HEK293T (cell line): ENCODE measurements around the gene CA14.
"Not testable (repeated sequence)": the region's sequence is repeated elsewhere in the genome, so short reads cannot be mapped to it uniquely, and the experiment has no call there.

Experiments
- CTCF ChIA-PET: fragments of 350-600 bp; formaldehyde crosslinking; extraction: SDS; loops from one replicate; lab custom pipeline; 2021; ENCODE audit warnings: antibody characterized with exemption, inconsistent platforms; lab: Yijun Ruan, JAX
- POLR2A ChIA-PET: fragments of 350-600 bp; formaldehyde crosslinking; extraction: SDS; loops from one replicate; lab custom pipeline; 2020; ENCODE audit warnings: antibody characterized with exemption, inconsistent platforms; lab: Yijun Ruan, JAX
- DNase-seq: peaks from one replicate; pipeline ENCODE4 v3.0.0; 2012; ENCODE audit warnings: mixed read lengths; ENCODE audit errors: extremely low spot score
- ARNT ChIP-seq: fragments of 450-650 bp; IDR thresholded peaks from 2 replicates; pipeline ENCODE4 v1.6.1; 2017; ENCODE audit warnings: mild to moderate bottlenecking
- BHLHE40 ChIP-seq: fragments of 450-650 bp; IDR thresholded peaks from 2 replicates; pipeline ENCODE4 v1.6.1; 2016; ENCODE audit warnings: mild to moderate bottlenecking, moderate library complexity, borderline replicate concordance
- CTBP1 ChIP-seq: fragments of 450-650 bp; IDR thresholded peaks from 2 replicates; pipeline ENCODE4 v1.6.1; 2016; ENCODE audit warnings: borderline replicate concordance
- ELF4 ChIP-seq: fragments of 450-650 bp; IDR thresholded peaks from 2 replicates; pipeline ENCODE4 v1.6.1; 2017; ENCODE audit warnings: antibody characterized with exemption
- FOXA1 ChIP-seq: fragments of 450-650 bp; IDR thresholded peaks from 2 replicates; pipeline ENCODE4 v1.6.1; 2016; ENCODE audit warnings: mild to moderate bottlenecking
- FOXK2 ChIP-seq: fragments of 450-650 bp; IDR thresholded peaks from 2 replicates; pipeline ENCODE4 v1.6.1; 2016; ENCODE audit warnings: mild to moderate bottlenecking
- FOXM1 ChIP-seq: fragments of 450-650 bp; IDR thresholded peaks from 2 replicates; pipeline ENCODE4 v1.6.1; 2017; ENCODE audit warnings: mild to moderate bottlenecking, borderline replicate concordance
- HDGF ChIP-seq: fragments of 450-650 bp; IDR thresholded peaks from 2 replicates; pipeline ENCODE4 v1.6.1; 2017; ENCODE audit warnings: antibody characterized with exemption, borderline replicate concordance
- L3MBTL2 ChIP-seq: fragments of 450-650 bp; conservative IDR thresholded peaks from 2 replicates; pipeline ENCODE4 v1.6.1; 2016; ENCODE audit warnings: mild to moderate bottlenecking
- LEF1 ChIP-seq: fragments of 450-650 bp; IDR thresholded peaks from 2 replicates; pipeline ENCODE4 v1.6.1; 2017; ENCODE audit warnings: mild to moderate bottlenecking, borderline replicate concordance
- NFRKB ChIP-seq: fragments of 450-650 bp; IDR thresholded peaks from 2 replicates; pipeline ENCODE4 v1.6.1; 2016; ENCODE audit warnings: mild to moderate bottlenecking, moderate library complexity
- SP1 ChIP-seq: fragments of 450-650 bp; IDR thresholded peaks from 2 replicates; pipeline ENCODE4 v1.6.1; 2017
- SUZ12 ChIP-seq: fragments of 450-650 bp; IDR thresholded peaks from 2 replicates; pipeline ENCODE4 v1.6.1; 2016; ENCODE audit warnings: mild to moderate bottlenecking
- TARDBP ChIP-seq: fragments of 450-650 bp; IDR thresholded peaks from 2 replicates; pipeline ENCODE4 v1.6.1; 2016
- ZNF384 ChIP-seq: fragments of 450-650 bp; IDR thresholded peaks from 2 replicates; pipeline ENCODE4 v1.6.1; 2016
- TF ChIP-seq, protein P1 (sequence below): fragments of 450-650 bp; IDR thresholded peaks from 2 replicates; pipeline ENCODE4 v1.6.1; 2016

Gene CA14

DNA sequence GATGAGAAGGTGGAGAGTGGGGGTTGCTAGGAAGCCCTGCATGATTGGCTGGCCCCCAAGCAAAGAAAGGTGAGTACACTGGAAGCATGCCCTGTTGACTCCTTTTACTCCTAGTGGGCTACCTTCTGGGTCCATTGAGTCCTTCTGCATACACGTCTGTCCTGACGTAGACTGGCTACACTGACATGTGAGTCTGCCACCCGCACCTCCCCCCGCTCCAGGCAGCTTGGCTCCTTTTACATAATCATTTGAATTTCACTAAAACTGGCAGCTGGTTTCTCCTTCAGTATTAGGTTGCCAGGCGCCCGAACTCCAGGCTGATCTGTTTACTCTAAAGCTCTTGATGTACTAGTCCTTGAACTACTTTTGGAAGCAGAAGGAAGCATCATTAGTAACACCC lies 44.8 kb downstream of the CA14 start:
- POLR2A ChIA-PET, result no interaction called here
- no peak for TF ChIP-seq FOXM1
- TF ChIP-seq SP1, result no peak
- TF ChIP-seq TARDBP, result no peak
- TF ChIP-seq FOXA1, result no peak
- TF ChIP-seq, protein P1, sequence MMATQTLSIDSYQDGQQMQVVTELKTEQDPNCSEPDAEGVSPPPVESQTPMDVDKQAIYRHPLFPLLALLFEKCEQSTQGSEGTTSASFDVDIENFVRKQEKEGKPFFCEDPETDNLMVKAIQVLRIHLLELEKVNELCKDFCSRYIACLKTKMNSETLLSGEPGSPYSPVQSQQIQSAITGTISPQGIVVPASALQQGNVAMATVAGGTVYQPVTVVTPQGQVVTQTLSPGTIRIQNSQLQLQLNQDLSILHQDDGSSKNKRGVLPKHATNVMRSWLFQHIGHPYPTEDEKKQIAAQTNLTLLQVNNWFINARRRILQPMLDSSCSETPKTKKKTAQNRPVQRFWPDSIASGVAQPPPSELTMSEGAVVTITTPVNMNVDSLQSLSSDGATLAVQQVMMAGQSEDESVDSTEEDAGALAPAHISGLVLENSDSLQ, result no peak
- TF ChIP-seq ELF4, result no peak
- no peak for TF ChIP-seq CTBP1
- no peak for TF ChIP-seq LEF1
- TF ChIP-seq ZNF384, result no peak
- no peak for TF ChIP-seq NFRKB
- no peak for TF ChIP-seq HDGF
- no peak for TF ChIP-seq FOXK2
- no peak for TF ChIP-seq SUZ12
- no peak for TF ChIP-seq L3MBTL2
- no peak for TF ChIP-seq BHLHE40
- no peak for TF ChIP-seq ARNT
- CTCF ChIA-PET, result no interaction called here
- no peak for DNase-seq

DNA sequence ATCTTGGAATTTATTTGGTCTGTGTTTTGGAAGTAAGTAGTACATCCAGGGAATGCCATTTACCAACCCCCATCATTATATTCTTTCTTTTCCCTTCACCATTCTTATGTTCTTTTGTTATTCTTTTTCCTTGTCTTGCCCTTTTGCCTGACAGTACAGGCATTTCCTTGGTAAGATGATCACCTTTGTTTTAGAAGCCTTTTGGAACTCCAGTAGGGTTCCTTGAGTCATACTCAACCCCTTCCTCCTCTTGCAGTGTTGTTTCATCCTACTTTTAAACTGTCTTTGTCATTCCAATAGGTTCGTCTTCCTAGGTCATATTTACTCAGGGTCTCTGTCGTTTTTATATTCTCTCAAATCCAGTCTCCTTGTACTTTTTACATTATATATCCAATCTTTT lies 45.3 kb downstream of the CA14 start:
- TF ChIP-seq FOXA1 (no peak), HDGF (no peak)
- ChIA-PET CTCF (no interaction called here), POLR2A (no interaction called here)
- no peak for DNase-seq

DNA sequence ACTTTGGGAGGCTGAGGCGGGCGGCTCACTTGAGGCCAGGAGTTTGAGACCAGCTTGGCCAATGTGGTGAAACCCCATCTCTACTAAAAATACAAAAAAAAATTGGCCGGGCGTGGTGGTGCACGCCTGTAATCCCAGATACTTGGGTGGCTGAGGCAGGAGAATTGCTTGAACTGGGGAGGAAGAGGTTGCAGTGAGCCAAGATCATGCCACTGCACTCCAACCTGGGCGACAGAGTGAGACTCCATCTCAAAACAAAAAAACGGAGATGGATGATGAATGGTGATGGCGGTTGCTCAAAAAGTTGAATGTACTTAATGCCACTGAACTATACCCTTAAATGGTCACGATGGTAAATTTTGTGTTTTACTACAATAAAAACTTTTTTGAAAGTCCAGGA lies 51.0 kb downstream of the CA14 start:
- CTCF ChIA-PET, DNase-seq, POLR2A ChIA-PET: not testable (repeated sequence)

DNA sequence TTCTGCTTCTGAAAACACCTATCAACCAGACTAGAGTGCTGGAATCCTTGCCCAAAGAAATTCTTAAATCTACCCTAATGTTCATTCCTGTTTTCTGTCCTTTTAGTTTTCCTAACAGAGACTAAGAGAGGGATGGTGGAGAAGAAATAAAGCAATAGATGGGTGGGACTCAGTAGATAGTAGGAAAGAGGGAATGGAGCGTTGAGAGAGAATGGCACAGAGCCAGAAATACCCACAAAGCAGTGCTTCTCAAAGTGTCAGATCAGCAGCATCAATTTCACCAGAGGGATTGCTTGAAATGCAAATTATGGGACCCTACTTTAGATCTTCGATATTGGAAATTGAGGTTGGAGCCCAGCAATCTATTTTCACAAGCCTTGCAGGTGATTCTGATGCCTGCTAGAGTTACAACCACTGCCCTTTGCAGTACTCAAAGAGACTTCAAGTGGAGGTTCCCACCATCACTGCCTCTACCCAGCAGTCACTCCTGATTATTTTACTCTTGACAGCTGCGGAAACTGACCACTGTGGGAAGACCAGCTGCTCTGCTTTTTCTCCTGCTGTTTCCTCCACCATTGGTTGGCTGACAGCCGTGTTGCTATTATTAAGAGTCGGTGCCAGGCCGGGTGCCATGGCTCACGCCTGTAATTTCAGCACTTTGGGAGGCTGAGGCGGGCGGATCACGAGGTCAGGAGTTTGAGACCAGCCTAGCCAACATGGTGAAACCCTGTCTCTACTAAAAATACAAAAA lies 52.4 kb downstream of the CA14 start:
- ChIA-PET CTCF (no interaction called here), POLR2A (no interaction called here)
- no peak for DNase-seq
- TF ChIP-seq CTBP1 (no peak), L3MBTL2 (no peak), NFRKB (no peak), FOXM1 (no peak), ELF4 (no peak), ZNF384 (no peak), TARDBP (no peak), BHLHE40 (no peak), LEF1 (no peak), FOXA1 (no peak), ARNT (no peak), FOXK2 (no peak), HDGF (no peak), SP1 (no peak), SUZ12 (no peak)
- TF ChIP-seq, protein P1, result no peak

DNA sequence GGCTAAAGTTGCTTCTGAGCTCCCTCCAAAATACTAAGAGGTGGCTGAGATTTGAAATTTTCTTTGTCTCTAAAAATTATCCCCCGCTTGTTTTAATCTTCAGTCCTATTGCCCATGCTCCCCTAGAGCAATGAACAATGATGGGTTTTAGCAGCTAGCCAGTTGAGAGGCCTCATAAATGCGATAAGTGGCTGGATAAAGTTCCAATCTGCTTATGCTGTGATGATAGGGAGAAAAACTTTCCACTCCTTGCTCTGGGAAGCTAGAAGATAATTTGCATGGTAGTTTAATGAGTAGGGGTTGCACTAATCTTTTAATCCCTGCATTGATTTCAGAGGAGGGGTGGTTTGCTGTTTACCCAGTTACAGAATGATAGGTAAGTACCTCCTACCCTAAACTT lies 54.2 kb downstream of the CA14 start:
- ChIA-PET POLR2A (interaction anchor here (0.7 kb wide), 1 partner anchor 56 kb away, joined by 3 read pairs; no protein-coding TSS in a partner anchor), CTCF (interaction anchor here (0.6 kb wide), 1 partner anchor 220 kb away, joined by 14 read pairs; no protein-coding TSS in a partner anchor)
- no peak for TF ChIP-seq HDGF
- TF ChIP-seq, protein P1, result no peak
- no peak for DNase-seq
